22Rv1 (cell line): ENCODE results near the gene RBBP8NL.

Source experiments
- CTCF ChIP-seq: fragments of 450-650 bp; IDR thresholded peaks from 2 replicates; pipeline ENCODE4 v1.5.1; 2017; ENCODE audit warnings: mild to moderate bottlenecking
- ZFX ChIP-seq: fragments of 450-650 bp; IDR thresholded peaks from 2 replicates; pipeline ENCODE4 v1.6.1; 2017; ENCODE audit warnings: antibody characterized with exemption, borderline replicate concordance

GRCh38 chr20:62404112-62404665 is 23.1 kb downstream of the RBBP8NL start:
- TF ChIP-seq CTCF = no peak
- no peak for TF ChIP-seq ZFX
